Natural killer cell (primary cell): ENCODE measurements around the gene TP53I13. TPM values are rescaled to one million over a fixed set of nuclear protein-coding genes. Genes with fewer than 3 reads are reported as not detected.
A peak's percentile ranks its signal among the peaks of the same experiment; 100 is the strongest.

Source experiments
- ATAC-seq, 3 donors: fragments of 150-1000 bp in 2 of 3; fragments of 200-7000 bp in 1 of 3; cut with Tn5 transposase; 1 replicate in 1 of 3; 2 replicates in 2 of 3; pipeline ENCODE4 v1.10.0; 2021; ENCODE audit warnings: mild to moderate bottlenecking in 2 of 3, moderate library complexity in 2 of 3
- DNase-seq, 2 donors: peaks; one replicate each; pipeline versions ENCODE4 v3.0.0 to v3.0.0-alpha.2; 2013 to 2021; ENCODE audit warnings: mixed read lengths in 1 of 2
- H3K27ac ChIP-seq: one replicate; pipeline ENCODE4 v1.5.1; 2013; ENCODE audit warnings: mild to moderate bottlenecking, low read length
- H3K27me3 ChIP-seq: one replicate; pipeline ENCODE4 v1.6.1; 2013; ENCODE audit warnings: low read length; ENCODE audit not compliant: control insufficient read depth, insufficient read depth
- H3K36me3 ChIP-seq: one replicate; pipeline ENCODE4 v1.6.1; 2013; ENCODE audit warnings: low read length; ENCODE audit not compliant: control insufficient read depth, insufficient read depth
- H3K4me1 ChIP-seq: one replicate; pipeline ENCODE4 v1.6.1; 2013; ENCODE audit warnings: low read length; ENCODE audit not compliant: control insufficient read depth, insufficient read depth
- H3K4me3 ChIP-seq: one replicate; pipeline ENCODE4 v1.5.1; 2013; ENCODE audit warnings: low read length
- H3K9me3 ChIP-seq: one replicate; pipeline ENCODE4 v1.6.1; 2013; ENCODE audit warnings: low read length; ENCODE audit not compliant: control insufficient read depth, insufficient read depth
- H3K27ac Mint-ChIP-seq, 2 donors: one replicate each; pipeline ENCODE4 v1.8.0; 2022; ENCODE audit warnings: mild to moderate bottlenecking in 2 of 2, mixed read lengths in 2 of 2, moderate library complexity in 1 of 2
- H3K27me3 Mint-ChIP-seq, 2 donors: one replicate each; pipeline ENCODE4 v1.8.0; 2022; ENCODE audit warnings: low read depth in 2 of 2, mixed read lengths in 2 of 2
- H3K36me3 Mint-ChIP-seq: one replicate; pipeline ENCODE4 v1.8.0; 2022; ENCODE audit warnings: mixed read lengths
- H3K4me1 Mint-ChIP-seq, 2 donors: one replicate each; pipeline ENCODE4 v1.8.0; 2022; ENCODE audit warnings: mixed read lengths in 2 of 2
- H3K4me3 Mint-ChIP-seq: one replicate; pipeline ENCODE4 v1.8.0; 2022; ENCODE audit warnings: mild to moderate bottlenecking, moderate library complexity, mixed read lengths
- H3K9me3 Mint-ChIP-seq, 2 donors: one replicate each; pipeline ENCODE4 v1.8.0; 2022; ENCODE audit warnings: mixed read lengths in 2 of 2
- CTCF ChIP-seq: fragments of 200-600 bp; IDR thresholded peaks from one replicate; pipeline ENCODE4 v1.8.0; 2022; ENCODE audit warnings: antibody characterized with exemption
- WGBS: methylation state at CpG from one replicate; pipeline ENCODE4 v1.1.7; 2013; ENCODE audit warnings: missing lambda C conversion rate; ENCODE audit not compliant: insufficient coverage; 5-methylcytosine and 5-hydroxymethylcytosine counted together
- intact Hi-C: fragments of 100-400 bp; cut with micrococcal nuclease; formaldehyde crosslinking; loops from one replicate; pipeline ENCODE4 v1.14.2; 2022
- total RNA-seq, 4 donors: library from RNA; stranded (reverse); fragments of 120-200 nt in 1 of 4; gene quantifications; one replicate each; pipeline versions ENCODE4 v1.2.3 to v1.2.4, GENCODE V29; 2013 to 2022

Gene TP53I13
- total RNA-seq, 3 donors from 2014 or later (not counting 1 experiment from before 2014, with no cell fraction given): 122 to 148 (median 148) TPM

GRCh38 chr17:29573558-29573869 lies 5.0 kb downstream of the TP53I13 start:
- Mint-ChIP-seq H3K4me1 (peaks cover 11 to 19% of the 10 kb centered on the region in 2 donors), H3K27ac (peak overlapping the region; percentile 48), H3K27me3 (no peaks in the 10 kb centered on the region), H3K36me3 (no peaks in the 10 kb centered on the region), H3K9me3 (no peaks in the 10 kb centered on the region), H3K4me3 (no peak overlapping the region)
- no peak for DNase-seq
- Histone ChIP-seq H3K36me3 (peaks cover 45% of the 10 kb centered on the region), H3K4me3 (no peak overlapping the region), H3K27ac (no peak overlapping the region), H3K9me3 (no peaks in the 10 kb centered on the region), H3K4me1 (peaks cover 21% of the 10 kb centered on the region), H3K27me3 (no peaks in the 10 kb centered on the region)
- intact Hi-C loops: no loop called here
- no peak for TF ChIP-seq CTCF
- no peak for ATAC-seq
- 95% methylated on average over 2 of the region's 6 CpGs for WGBS

- Mint-ChIP-seq H3K4me3 (no peak overlapping the region), H3K27me3 (no peaks in the 10 kb centered on the region), H3K9me3 (no peaks in the 10 kb centered on the region), H3K27ac (peak overlapping the region; percentile 48), H3K36me3 (no peaks in the 10 kb centered on the region), H3K4me1 (peaks cover 10 to 15% of the 10 kb centered on the region in 2 donors)
- Histone ChIP-seq H3K9me3 (no peaks in the 10 kb centered on the region), H3K36me3 (peaks cover 50% of the 10 kb centered on the region), H3K4me1 (peaks cover 16% of the 10 kb centered on the region), H3K27me3 (no peaks in the 10 kb centered on the region), H3K27ac (no peak overlapping the region), H3K4me3 (no peak overlapping the region)
- WGBS: 94% methylated on average over 8 of the region's 14 CpGs
- ATAC-seq (no peak), DNase-seq (no peak)
- intact Hi-C loops: no loop called here
- TF ChIP-seq CTCF: no peak
Measured at GRCh38 chr17:29573871-29574731, 5.6 kb downstream of the TP53I13 start.

GRCh38 chr17:29574732-29575510 lies 6.4 kb downstream of the TP53I13 start:
- Histone ChIP-seq H3K4me1 (peaks cover 11% of the 10 kb centered on the region), H3K27me3 (no peaks in the 10 kb centered on the region), H3K27ac (no peak overlapping the region), H3K9me3 (no peaks in the 10 kb centered on the region), H3K36me3 (peaks cover 52% of the 10 kb centered on the region), H3K4me3 (no peak overlapping the region)
- 94% methylated on average over 17 of the region's 17 CpGs for WGBS
- H3K27me3 Mint-ChIP-seq: no peaks in the 10 kb centered on the region
- peak overlapping the region in 1 of 2 donors; percentile 48 for H3K27ac Mint-ChIP-seq
- no peak for ATAC-seq
- H3K4me1 Mint-ChIP-seq: peaks cover 8 to 11% of the 10 kb centered on the region in 2 donors
- no peaks in the 10 kb centered on the region for H3K9me3 Mint-ChIP-seq
- TF ChIP-seq CTCF: no peak
- no peaks in the 10 kb centered on the region for H3K36me3 Mint-ChIP-seq
- intact Hi-C loops: no loop called here
- H3K4me3 Mint-ChIP-seq: no peak overlapping the region
- DNase-seq: no peak
